ENCODE data around the gene AGPAT4.

Gene AGPAT4

GRCh38 chr6:161308075-161308655 is 34.3 kb upstream of the AGPAT4 start:
- DNase-seq (ENCODE audit: low read depth): no peak
- H3K4me3 ChIP-seq (ENCODE audit: low read length): no peak overlapping the region
- TF ChIP-seq CTCF (conservative IDR thresholded peaks at IDR 0.05; ENCODE audit: low read depth, low read length): no peak

- TF ChIP-seq CTCF (conservative IDR thresholded peaks at IDR 0.05; ENCODE audit: low read depth, low read length): no peak
- no peak overlapping the region for H3K4me3 ChIP-seq (ENCODE audit: low read length)
- DNase-seq (ENCODE audit: low read depth): no peak
Measured at GRCh38 chr6:161305860-161306259, 32.0 kb upstream of the AGPAT4 start.

GRCh38 chr6:161303628-161304340 is 29.9 kb upstream of the AGPAT4 start:
- TF ChIP-seq CTCF (conservative IDR thresholded peaks at IDR 0.05; ENCODE audit: low read depth, low read length): no peak
- DNase-seq (ENCODE audit: low read depth): no peak

GRCh38 chr6:161302949-161303348 is 29.1 kb upstream of the AGPAT4 start:
- DNase-seq (ENCODE audit: low read depth): no peak
- no peak overlapping the region for H3K4me3 ChIP-seq (ENCODE audit: low read length)
- TF ChIP-seq CTCF (conservative IDR thresholded peaks at IDR 0.05; ENCODE audit: low read depth, low read length): no peak

More at GRCh38 chr6:161303628-161304340, 29.9 kb upstream of the AGPAT4 start:
- H3K4me3 ChIP-seq (ENCODE audit: low read length): no peak overlapping the region

- H3K4me3 ChIP-seq (ENCODE audit: low read length): no peak overlapping the region
- TF ChIP-seq CTCF (conservative IDR thresholded peaks at IDR 0.05; ENCODE audit: low read depth, low read length): no peak
- DNase-seq (ENCODE audit: low read depth): no peak
Measured at GRCh38 chr6:161301338-161301737, 27.5 kb upstream of the AGPAT4 start.

GRCh38 chr6:161300823-161301222 is 27.0 kb upstream of the AGPAT4 start:
- no peak for TF ChIP-seq CTCF (conservative IDR thresholded peaks at IDR 0.05; ENCODE audit: low read depth, low read length)
- H3K4me3 ChIP-seq (ENCODE audit: low read length): no peak overlapping the region
- DNase-seq (ENCODE audit: low read depth): no peak

GRCh38 chr6:161299726-161300125 is 25.9 kb upstream of the AGPAT4 start:
- no peak for DNase-seq (ENCODE audit: low read depth)
- TF ChIP-seq CTCF (conservative IDR thresholded peaks at IDR 0.05; ENCODE audit: low read depth, low read length): no peak
- no peak overlapping the region for H3K4me3 ChIP-seq (ENCODE audit: low read length)
